IPS-11a (cell line): ENCODE measurements around the gene FMO5.
"Not testable (repeated sequence)": the region's sequence is repeated elsewhere in the genome, so short reads cannot be mapped to it uniquely, and the experiment has no call there.

Experiments used
- H3K4me3 ChIP-seq: one replicate; pipeline ENCODE4 v1.5.1; 2013; ENCODE audit warnings: low read depth, low read length, control low read depth

FMO5 gene

DNA sequence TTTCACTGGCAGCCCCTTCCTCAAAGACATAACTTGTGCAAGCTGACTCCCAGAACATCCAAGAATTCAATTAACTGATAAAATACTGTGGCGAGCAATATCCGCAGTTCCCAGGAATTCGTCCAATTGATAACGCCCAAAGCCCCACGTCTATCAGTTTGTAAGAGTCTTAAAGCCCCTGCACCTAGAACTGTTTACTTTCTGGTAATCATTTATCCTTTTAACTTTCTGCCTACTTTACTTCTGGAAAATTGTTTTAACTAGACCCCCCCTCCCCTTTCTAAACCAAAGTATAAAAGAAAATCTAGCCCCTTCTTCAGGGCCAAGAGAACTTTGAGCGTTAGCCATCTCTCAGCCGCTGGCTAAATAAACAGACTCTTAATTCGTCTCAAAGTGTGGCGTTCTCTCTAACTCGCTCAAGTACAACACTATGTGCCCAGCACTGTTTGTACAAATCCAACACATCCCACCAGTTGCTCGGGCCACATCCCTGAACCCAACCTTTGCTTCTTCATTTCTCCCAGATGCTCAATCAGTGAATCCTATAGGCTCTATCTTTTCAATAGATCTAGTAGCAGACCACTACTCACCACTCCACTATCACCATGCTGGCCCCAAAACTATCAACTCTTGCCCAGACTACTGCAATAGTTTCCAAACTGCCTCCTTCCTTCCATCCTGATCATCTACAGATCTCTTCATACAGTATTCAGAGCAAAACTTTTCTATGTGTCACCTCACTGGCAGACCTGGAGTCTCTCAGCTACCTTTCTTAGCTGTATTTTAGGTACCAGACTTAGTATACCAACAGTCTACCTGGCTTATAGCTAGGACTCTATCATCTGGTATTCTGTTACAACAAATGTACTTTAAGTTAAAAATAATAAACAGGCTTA lies 14.0 kb upstream of the FMO5 start:
- no peak overlapping the region for H3K4me3 ChIP-seq

DNA sequence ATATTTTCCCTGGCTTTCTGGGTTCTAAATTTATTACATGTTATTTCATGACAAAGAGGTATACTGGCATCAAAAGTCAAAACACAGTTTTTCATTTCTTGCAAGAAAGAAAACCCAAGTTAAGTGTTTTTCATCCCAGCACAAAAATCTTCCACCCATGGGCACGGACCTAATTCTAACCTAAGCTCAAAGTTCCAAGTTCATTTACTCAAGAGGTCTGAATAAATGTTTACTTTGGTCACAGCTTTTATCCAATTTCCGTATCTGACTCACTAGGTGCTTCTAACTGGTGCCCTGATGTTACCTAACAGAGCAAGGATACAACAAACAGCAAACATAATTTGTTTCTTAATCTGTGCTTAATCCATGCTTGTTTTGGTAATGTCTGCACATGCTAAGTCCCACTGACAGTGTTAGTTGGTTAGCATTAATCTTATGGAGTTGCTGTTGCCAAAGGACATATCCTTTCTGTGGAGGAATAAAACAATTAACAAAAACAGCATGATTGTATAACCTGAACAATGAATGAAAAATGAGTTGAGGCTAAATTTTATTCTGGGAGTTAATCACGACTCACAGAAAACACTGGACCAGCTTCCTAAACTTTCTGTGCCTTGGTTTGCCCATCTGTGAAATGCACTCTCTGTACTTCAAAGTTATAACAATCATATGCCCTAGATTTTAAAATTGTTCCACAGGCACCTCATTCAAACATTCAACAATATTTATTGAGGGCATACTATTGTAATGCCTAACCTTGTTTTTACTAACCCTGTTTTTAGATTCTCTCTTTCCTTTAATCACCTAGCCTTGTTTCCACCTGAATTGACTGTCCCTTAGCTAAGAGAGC lies 13.1 kb upstream of the FMO5 start:
- H3K4me3 ChIP-seq: no peak overlapping the region

- H3K4me3 ChIP-seq: no peak overlapping the region
Observed at GRCh38 chr1:147236959-147237791, 12.0 kb upstream of the FMO5 start.

DNA sequence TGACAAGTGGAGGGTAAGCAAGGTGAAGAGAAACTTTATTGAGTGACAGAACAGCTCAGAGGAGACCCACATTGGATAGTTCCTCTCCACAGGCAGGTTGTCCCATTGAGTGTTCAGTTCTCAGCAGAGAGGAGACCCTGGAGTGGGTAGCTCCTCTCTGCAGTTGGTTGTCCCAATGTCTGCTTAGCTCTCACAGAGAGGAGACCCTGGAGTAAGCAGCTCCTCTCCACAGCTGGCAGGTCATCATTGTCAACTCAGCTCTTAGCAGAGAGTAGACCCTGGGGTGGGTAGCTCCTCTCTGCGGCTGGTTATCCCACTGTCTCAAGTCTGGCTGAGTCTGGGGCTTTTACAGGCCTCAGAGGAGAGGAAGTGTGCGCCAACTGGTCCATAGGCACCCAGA lies 11.3 kb upstream of the FMO5 start:
- no peak overlapping the region for H3K4me3 ChIP-seq

- H3K4me3 ChIP-seq: no peak overlapping the region
Observed at GRCh38 chr1:147235822-147236221, 10.7 kb upstream of the FMO5 start.

- not testable (repeated sequence) for H3K4me3 ChIP-seq
Observed at GRCh38 chr1:147233903-147234302, 8.8 kb upstream of the FMO5 start.

- not testable (repeated sequence) for H3K4me3 ChIP-seq
Observed at GRCh38 chr1:147231032-147231431, 5.9 kb upstream of the FMO5 start.

DNA sequence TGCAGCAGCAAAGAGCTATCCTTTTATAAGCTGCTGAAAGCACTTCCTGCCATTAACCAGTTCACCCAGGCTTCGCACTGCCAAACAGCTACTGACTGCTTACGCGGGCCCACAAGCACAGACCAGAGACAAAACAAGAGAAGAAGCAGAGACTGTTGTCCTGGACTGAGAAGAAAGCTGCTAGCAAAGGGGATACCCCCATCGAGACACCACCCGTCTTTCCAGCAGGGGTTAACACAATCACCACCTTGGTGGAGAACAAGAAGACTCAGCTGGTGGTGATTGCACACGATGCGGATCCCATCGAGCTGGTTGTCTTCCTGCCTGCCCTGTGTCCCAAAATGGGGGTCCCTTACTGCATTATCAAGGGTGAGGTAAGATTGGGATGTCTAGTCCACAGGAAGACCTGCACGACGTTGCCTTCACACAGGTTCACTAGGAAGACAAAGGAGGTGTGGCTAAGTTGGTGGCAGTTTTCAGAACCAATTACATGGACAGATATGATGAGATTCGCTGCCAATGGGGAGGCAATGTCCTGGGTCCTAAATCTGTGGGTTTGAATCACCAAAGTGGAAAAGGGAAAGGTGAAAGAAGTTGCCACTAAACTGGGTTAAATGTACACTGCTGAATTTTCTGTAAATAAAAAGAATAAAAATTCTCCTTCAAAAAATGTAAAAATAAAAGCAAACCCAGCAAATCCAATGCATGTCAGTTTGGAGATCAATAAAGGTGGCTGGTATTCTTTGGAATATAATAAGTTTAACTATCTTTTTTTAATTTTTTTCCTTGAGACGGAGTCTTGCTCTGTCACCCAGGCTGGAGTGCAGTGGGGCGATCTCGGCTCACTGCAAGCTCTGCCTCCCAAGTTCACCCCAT lies 1.2 kb downstream of the FMO5 start:
- no peak overlapping the region for H3K4me3 ChIP-seq

DNA sequence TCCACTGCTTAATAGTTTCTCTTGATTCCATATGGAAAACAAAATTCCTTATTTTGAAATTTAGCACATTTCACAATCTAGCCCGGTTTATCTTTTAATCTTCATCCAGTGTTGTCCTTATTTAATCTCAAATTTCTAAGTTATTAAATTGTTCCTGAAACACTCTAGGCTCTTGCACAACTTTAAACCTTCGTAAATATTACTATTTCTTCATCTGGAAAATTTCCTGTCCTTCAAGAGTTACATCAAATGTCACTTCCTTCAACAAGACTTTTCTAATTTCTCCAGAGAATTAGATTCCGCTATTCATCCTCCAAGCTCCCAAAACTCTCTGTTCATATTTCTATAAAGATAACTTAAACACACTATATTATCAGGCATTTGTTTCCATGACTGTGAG lies 6.5 kb downstream of the FMO5 start:
- no peak overlapping the region for H3K4me3 ChIP-seq

GRCh38 chr1:147217141-147217540 lies 8.0 kb downstream of the FMO5 start:
- no peak overlapping the region for H3K4me3 ChIP-seq

DNA sequence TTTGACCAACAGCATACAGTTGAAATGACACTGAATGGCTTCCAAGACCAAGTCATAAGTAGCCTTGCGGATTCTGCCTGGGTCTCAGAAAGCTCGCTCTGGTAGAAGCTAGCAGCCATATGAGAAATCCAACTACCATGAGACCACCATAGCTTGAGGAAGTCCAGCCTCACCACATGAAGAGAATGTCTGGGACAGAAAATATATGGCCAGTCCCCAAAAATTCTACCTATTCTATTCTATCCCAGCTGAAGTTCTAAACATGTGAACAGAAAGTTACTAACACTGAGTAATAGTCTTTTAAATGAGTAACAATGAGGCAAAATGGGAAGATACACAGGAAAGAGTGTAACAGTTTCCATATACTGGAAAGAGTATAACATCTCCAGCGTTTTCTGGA lies 9.0 kb downstream of the FMO5 start:
- no peak overlapping the region for H3K4me3 ChIP-seq

DNA sequence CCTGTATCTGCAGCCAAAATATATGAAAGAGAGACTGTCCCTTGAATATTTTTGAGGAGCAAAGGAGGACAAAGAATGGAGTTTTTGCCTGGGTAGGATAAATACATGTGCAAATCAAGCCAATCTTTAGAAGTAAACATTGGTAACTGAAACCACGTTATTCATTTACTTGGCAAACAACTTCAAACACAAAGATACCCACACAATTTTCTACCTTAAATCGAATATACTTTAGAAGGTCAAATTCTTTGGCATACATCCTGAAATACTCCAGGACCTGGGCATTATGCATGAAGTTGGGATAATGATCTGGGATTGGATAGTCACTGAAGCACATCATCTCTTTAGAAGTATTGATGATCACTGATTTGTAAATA lies 9.6 kb downstream of the FMO5 start:
- no peak overlapping the region for H3K4me3 ChIP-seq

DNA sequence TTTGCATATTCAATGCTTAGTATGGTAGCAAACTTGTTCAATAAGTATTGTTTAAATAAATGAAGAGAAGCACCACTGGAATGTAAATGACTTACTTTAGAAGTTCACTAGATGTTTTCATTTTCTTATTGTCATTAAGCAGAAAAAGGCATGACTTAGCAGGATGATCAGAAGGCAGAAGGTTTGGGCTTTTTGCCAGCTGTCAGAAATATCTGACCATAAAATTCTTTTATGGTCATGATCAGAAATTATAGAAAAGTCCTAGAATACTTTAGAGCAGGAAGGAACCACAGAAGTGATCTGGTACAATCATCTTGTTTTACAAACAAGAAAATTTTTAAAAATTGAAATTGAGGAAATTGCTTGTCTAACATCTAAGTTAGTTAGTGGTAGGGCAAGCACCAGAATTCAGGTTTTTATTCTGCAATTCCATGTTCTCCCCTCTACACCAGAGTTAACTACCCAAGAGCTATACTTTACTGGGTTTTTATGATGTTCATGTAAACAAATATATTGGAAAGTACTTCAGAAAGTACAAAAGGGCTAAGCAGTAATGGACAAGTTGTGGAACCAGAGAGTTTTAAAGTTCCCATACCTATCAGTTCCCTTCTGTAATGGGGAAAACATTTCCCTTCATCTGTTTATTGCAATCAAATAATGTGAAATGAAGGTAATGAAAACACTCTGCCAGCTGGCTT lies 10.1 kb downstream of the FMO5 start:
- no peak overlapping the region for H3K4me3 ChIP-seq

DNA sequence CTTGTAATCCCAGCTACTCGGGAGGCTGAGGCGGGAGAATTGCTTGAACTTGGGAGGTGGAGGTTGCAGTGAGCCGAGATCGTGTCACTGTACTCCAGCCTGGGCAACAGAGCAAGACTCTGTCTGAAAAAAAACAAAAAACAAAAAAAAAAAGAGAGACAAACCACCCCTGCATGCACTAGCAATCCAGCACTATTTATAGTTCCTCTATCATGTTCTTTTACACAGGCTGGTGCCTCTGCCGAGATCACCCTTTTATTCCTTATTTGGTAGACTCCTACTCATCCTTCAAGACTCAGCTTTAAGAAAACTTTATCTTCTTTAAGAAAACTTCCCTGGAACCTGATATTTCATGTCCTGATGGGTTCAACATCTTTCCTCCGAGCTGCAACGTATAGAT lies 10.8 kb downstream of the FMO5 start:
- no peak overlapping the region for H3K4me3 ChIP-seq

- no peak overlapping the region for H3K4me3 ChIP-seq
Observed at GRCh38 chr1:147213271-147213670, 11.9 kb downstream of the FMO5 start.

GRCh38 chr1:147211577-147211976 lies 13.6 kb downstream of the FMO5 start:
- no peak overlapping the region for H3K4me3 ChIP-seq

DNA sequence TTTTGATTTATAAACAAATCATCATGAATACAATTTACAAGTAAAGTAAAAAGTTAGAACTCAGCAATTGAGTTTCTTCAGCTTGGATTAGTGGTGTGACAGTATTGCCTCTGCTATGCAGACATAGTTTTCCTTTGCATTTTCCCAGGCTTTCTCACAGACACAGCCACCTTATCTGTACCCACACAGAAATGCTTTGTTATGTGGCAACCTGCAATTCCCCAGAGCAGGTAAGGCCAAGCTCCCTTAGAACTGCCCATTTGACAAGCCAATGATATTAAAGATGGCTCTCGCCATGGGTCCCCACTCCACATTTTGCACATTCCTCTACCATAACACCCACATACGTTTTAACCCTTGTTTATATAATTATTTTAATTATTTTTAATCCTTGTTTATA lies 14.2 kb downstream of the FMO5 start:
- no peak overlapping the region for H3K4me3 ChIP-seq

- H3K4me3 ChIP-seq: no peak overlapping the region
Observed at GRCh38 chr1:147209825-147210821, 15.0 kb downstream of the FMO5 start.
